ENCODE results near the gene RPTOR.

RPTOR gene

GRCh38 chr17:80855196-80855947 is 310.7 kb downstream of the RPTOR start:
- DNase-seq: no peak

GRCh38 chr17:80855948-80856862 is 311.6 kb downstream of the RPTOR start:
- DNase-seq: peak; percentile 97

DNA sequence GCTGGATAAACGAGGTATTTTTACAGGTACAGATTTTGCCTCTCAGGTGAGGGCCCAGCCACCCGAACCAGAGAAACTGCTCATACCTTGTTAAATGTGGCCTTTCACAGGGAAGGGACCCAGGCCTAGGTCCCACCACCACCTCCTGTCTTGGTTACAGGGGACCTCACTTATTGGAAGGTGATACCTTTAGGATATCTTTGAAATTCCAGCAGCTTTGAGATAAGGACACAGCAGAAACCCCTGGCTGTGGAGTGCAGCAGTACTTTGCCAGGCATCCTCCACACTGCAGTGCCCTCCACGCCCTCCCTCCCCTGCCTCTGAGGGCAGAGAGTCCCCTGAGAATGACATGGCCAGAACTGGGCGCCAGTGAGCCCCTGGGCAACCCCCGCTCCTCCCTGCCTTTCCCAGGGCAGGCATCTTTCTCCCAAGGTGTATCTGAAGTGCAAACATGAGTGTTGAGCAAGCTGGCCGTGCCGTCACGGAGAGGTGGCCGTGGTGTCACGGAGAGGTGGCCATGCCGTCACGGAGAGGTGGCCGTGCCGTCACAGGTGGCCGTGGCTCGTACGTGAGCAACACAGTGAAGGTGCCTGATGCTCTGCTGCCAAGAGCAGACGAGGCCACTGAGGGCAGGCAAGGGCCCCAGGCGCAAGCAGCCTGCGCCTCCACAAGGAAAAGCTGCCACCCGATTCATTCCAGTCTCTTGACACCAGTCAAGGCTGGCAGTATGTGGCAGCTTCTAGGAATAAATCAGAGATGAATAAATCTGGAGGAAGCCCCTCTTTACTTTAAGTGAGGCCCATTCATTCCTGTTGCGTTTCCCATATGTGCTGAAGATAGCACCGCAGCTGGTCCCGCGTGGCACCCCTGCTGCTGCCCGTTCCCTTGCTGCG is 312.5 kb downstream of the RPTOR start:
- DNase-seq: no peak

DNA sequence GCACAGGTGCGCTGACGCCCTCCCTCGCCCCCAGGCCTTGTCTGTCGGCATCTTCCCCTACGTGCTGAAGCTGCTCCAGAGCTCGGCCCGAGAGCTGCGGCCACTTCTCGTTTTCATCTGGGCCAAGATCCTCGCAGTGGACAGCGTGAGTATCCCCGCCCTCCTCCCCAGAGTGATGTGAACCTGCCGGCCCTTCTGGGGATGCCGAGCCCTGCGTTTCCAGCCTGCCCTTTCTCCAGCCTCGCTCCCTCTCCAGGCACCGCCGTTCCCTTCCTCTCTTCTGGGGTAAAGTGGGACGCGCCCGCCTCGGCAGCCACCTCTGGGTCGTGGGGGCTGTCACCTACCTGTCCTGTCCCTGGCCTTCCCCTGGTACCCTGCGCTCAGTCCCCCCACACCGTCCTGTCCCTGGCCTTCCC is 313.1 kb downstream of the RPTOR start:
- no peak for DNase-seq

- DNase-seq: no peak
These were observed 313.8 kb downstream of the RPTOR start for GRCh38 chr17:80858301-80859001.

- peak; percentile 92 for DNase-seq
These were observed 314.6 kb downstream of the RPTOR start for GRCh38 chr17:80859002-80859941.

DNA sequence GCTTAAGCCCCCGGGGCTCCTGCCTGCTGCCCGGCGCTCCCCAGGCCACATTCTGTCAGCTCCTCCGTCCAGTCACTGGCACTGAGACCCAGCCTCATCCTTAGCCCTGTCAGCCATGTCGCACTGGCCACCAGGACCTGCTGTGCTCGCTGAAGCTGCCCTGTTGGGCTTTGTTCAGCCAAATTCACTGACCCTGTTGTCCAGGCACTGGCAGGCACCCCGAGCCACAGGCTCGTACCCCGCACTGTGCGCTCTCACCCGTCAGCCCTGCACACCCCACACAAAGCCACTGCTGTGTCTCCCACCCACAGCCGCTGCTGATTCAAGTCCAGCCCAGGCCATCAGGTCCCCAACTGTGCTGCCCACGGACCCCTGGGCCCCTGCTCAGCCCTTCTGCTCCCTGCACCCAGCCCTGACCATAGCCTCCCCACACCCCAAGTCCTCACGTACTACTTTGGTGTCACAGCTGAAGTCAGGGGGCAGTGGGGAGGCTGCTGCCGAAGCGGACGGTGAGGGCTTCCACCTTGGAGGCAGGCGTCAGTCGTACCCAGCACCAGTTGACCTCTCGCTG is 315.5 kb downstream of the RPTOR start:
- DNase-seq: no peak

- DNase-seq: no peak
These were observed 316.2 kb downstream of the RPTOR start for GRCh38 chr17:80860703-80861417.

DNA sequence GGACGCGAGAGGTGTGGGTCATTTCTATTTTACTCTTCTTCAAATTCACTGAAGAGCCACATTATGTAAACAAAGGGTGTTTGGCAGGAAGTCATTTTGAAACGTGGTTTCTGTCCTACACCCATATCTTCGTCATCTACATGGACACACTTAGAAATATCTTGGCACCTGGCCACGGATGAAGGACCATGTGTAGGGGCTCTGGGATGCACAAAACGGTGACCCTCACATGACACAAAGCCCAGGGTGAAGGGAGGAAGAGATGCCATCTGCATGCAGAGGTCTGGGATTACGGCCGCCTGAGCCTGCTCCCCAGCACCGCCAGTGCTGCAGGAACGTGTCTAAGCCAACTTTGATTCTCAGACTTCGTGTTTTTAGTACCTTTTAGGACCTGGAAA is 316.8 kb downstream of the RPTOR start:
- no peak for DNase-seq

DNA sequence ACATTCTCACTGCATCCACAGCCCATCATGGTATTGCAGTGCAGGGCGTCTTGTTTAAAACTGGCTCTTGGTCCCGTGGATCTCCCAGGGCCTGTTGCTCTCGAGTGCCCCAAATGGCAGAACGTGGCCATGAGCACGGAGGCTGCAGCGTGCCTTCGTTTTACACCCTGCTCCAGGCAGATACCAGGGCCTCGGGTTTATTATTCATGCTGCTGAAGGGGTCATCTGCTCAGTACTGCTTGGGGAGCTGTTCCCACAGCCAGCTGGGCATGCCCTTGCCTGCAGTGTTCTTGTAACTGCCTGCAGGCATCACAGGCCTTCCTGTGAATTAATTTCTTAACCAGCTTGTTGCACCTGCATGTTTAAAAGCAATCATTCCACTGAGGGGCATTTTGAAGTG is 317.3 kb downstream of the RPTOR start:
- DNase-seq: peak; percentile 37

GRCh38 chr17:80862481-80862961 is 317.9 kb downstream of the RPTOR start:
- DNase-seq: no peak

- no peak for DNase-seq
These were observed 318.3 kb downstream of the RPTOR start for GRCh38 chr17:80862978-80863377.

DNA sequence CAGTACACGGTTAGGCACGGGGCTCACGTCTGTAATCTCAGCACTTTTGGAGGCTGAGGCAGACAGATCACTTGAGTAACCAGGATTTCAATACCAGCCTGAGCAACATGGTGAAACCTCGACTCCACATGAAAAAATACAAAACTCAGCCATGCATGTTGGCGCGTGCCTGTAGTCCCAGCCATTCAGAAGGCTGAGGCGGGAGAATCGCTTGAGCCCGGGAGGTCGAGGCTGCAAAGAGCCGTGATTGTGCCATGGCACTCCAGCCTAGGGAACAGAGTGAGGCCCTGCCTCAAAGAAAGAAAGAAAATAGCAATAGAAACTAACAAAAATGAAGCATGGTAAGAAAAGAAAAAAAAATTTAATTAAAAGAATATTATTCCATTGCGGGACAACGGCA is 319.0 kb downstream of the RPTOR start:
- no peak for DNase-seq

DNA sequence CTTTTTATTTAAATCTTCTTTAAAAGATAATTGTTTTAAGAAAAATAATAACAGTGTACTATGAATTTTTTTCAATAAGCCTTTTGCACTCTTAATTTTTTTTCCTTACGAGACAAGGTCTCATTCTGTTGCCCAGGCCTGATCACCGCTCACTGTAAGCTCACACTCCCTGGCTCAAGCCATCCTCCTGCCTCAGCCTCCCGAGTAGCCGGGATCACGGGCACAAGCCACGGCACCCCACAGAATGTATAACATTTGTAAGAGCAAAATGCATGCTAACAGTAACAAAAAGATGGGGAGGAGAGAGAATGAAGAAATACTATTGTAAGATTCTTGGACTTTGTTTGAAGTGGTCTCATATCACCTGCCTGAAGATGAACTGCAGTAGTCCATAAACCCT is 320.1 kb downstream of the RPTOR start:
- no peak for DNase-seq

GRCh38 chr17:80866050-80866793 is 321.6 kb downstream of the RPTOR start:
- peak; percentile 55 for DNase-seq

DNA sequence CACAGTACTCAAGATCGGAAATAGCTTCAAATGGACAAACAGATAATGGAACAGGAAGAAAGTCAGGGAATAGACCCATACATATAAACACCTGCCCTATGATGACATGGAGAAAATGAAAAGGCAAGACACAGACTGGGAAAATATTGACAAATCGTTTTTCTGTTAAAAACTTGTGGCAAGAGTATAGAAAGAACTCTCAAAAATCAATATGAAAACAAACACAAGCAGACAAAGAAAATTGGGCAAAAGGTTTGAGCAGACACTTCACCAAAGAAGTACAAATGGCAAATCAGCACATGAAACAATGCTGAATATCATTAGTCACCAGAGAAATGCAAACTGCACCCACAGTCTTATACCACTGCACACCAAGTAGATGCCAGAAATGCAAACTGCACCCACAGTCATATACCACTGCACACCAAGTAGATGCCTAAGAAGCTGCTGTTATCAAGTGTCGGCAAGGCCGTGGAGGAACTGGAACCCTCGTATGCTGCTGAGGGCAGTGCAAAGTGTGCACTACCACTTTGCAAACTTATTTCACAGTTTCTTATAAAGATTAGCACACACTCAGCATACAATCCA is 323.5 kb downstream of the RPTOR start:
- DNase-seq: no peak

- no peak for DNase-seq
These were observed 325.0 kb downstream of the RPTOR start for GRCh38 chr17:80869481-80870145.

GRCh38 chr17:80870401-80870800 is 325.8 kb downstream of the RPTOR start:
- DNase-seq: no peak
